Mesodermal cell (in vitro differentiated cells): Measurements from ENCODE around the gene PKN3.
A peak's percentile ranks its signal among the peaks of the same experiment; 100 is the strongest.
"Not testable (repeated sequence)": the region's sequence is repeated elsewhere in the genome, so short reads cannot be mapped to it uniquely, and the experiment has no call there.

Experiments used
- H3K27ac ChIP-seq: 2 replicates; pipeline ENCODE4 v1.7.0; 2013; ENCODE audit warnings: mild to moderate bottlenecking, low read depth, low read length, moderate library complexity; ENCODE audit not compliant: severe bottlenecking
- H3K36me3 ChIP-seq: 2 replicates; pipeline ENCODE4 v1.7.1; 2013; ENCODE audit warnings: mild to moderate bottlenecking, low read length, moderate library complexity; ENCODE audit not compliant: control insufficient read depth, insufficient read depth
- H3K4me1 ChIP-seq: one replicate; pipeline ENCODE4 v1.7.1; 2013; ENCODE audit warnings: mild to moderate bottlenecking, low read length; ENCODE audit not compliant: insufficient read depth, control insufficient read depth, poor library complexity, severe bottlenecking
- H3K4me3 ChIP-seq: 2 replicates; pipeline ENCODE4 v1.7.0; 2013; ENCODE audit warnings: low read length, control low read depth, mild to moderate bottlenecking; ENCODE audit not compliant: insufficient read depth, poor library complexity, severe bottlenecking; ENCODE audit errors: extremely low read depth
- H3K9me3 ChIP-seq: 2 replicates; pipeline ENCODE4 v1.7.1; 2013; ENCODE audit warnings: mild to moderate bottlenecking, low read length, moderate library complexity; ENCODE audit not compliant: control insufficient read depth
- WGBS, 2 experiments: methylation state at CpG; one replicate each; pipeline ENCODE4 v1.1.5; 2013; ENCODE audit warnings: missing lambda C conversion rate in 2 of 2; ENCODE audit not compliant: insufficient coverage in 2 of 2; 5-methylcytosine and 5-hydroxymethylcytosine counted together

PKN3 gene

GRCh38 chr9:128693738-128694137 is 8.6 kb upstream of the PKN3 start:
- H3K27ac ChIP-seq, H3K9me3 ChIP-seq, H3K4me3 ChIP-seq: not testable (repeated sequence)
- peaks cover 11% of the 10 kb centered on the region for H3K4me1 ChIP-seq
- WGBS, 2 experiments: 96 to 100% methylated on average over 2 to 3 of the region's 3 CpGs
- H3K36me3 ChIP-seq: peaks cover 67% of the 10 kb centered on the region

- peaks cover 67% of the 10 kb centered on the region for H3K36me3 ChIP-seq
Observed at GRCh38 chr9:128694344-128694743, 8.0 kb upstream of the PKN3 start.

GRCh38 chr9:128696923-128697707 is 5.2 kb upstream of the PKN3 start:
- WGBS, 2 experiments: 84 to 88% methylated on average over 3 to 7 of the region's 8 CpGs
- Histone ChIP-seq H3K4me3 (no peak overlapping the region), H3K9me3 (no peaks in the 10 kb centered on the region), H3K27ac (peak overlapping the region; percentile 26), H3K36me3 (peaks cover 51% of the 10 kb centered on the region), H3K4me1 (peaks cover 11% of the 10 kb centered on the region)

More at GRCh38 chr9:128694344-128694743, 8.0 kb upstream of the PKN3 start:
- H3K9me3 ChIP-seq: no peaks in the 10 kb centered on the region
- WGBS, 2 experiments: 94 to 97% methylated on average over 5 of the region's 6 CpGs
- H3K27ac ChIP-seq: no peak overlapping the region
- peaks cover 11% of the 10 kb centered on the region for H3K4me1 ChIP-seq
- H3K4me3 ChIP-seq: no peak overlapping the region

- Histone ChIP-seq H3K36me3 (peaks cover 30% of the 10 kb centered on the region), H3K4me1 (peaks cover 17% of the 10 kb centered on the region)
- WGBS, 2 experiments: 85 to 94% methylated on average over 17 to 28 of the region's 30 CpGs
- H3K9me3 ChIP-seq, H3K27ac ChIP-seq, H3K4me3 ChIP-seq: not testable (repeated sequence)
Observed at GRCh38 chr9:128699096-128699795, 3.1 kb upstream of the PKN3 start.

GRCh38 chr9:128701227-128701854 is 962 bp upstream of the PKN3 start:
- Histone ChIP-seq H3K36me3 (peaks cover 22% of the 10 kb centered on the region), H3K4me3 (no peak overlapping the region), H3K4me1 (peaks cover 17% of the 10 kb centered on the region), H3K9me3 (no peaks in the 10 kb centered on the region), H3K27ac (no peak overlapping the region)
- 91 to 94% methylated on average over 7 to 10 of the region's 10 CpGs for WGBS, 2 experiments

- Histone ChIP-seq H3K27ac (peak overlapping the region; percentile 29), H3K4me3 (peak overlapping the region; percentile 86), H3K36me3 (peaks cover 25% of the 10 kb centered on the region), H3K4me1 (peaks cover 10% of the 10 kb centered on the region), H3K9me3 (no peaks in the 10 kb centered on the region)
- WGBS, 2 experiments: 5 to 6% methylated on average over 44 to 45 of the region's 55 CpGs
Observed at GRCh38 chr9:128702949-128703615, 779 bp downstream of the PKN3 start.

- Histone ChIP-seq H3K27ac (no peak overlapping the region), H3K36me3 (peaks cover 30% of the 10 kb centered on the region), H3K4me3 (peak overlapping the region; percentile 86), H3K4me1 (peaks cover 10% of the 10 kb centered on the region), H3K9me3 (no peaks in the 10 kb centered on the region)
- whole genome bisulfite sequencing, 2 experiments: 90% methylated on average over 27 to 31 of the region's 31 CpGs
Observed at GRCh38 chr9:128703616-128704355, 1.5 kb downstream of the PKN3 start.

GRCh38 chr9:128704356-128704670 is 2.0 kb downstream of the PKN3 start:
- H3K4me3 ChIP-seq: no peak overlapping the region
- no peak overlapping the region for H3K27ac ChIP-seq
- H3K9me3 ChIP-seq: no peaks in the 10 kb centered on the region
- peaks cover 31% of the 10 kb centered on the region for H3K36me3 ChIP-seq
- peaks cover 10% of the 10 kb centered on the region for H3K4me1 ChIP-seq
- WGBS, 2 experiments: 97 to 98% methylated on average over 5 of the region's 5 CpGs

GRCh38 chr9:128705051-128705965 is 3.0 kb downstream of the PKN3 start:
- Histone ChIP-seq H3K4me1 (peaks cover 10% of the 10 kb centered on the region), H3K36me3 (peaks cover 34% of the 10 kb centered on the region), H3K9me3 (no peaks in the 10 kb centered on the region), H3K4me3 (no peak overlapping the region), H3K27ac (no peak overlapping the region)
- WGBS, 2 experiments: 94 to 97% methylated on average over 27 to 32 of the region's 36 CpGs
